Type B pancreatic cell (in vitro differentiated cells): Measurements from ENCODE around the gene EFCAB6. TPM values are rescaled to one million over a fixed set of nuclear protein-coding genes. Genes with fewer than 3 reads are reported as not detected.

Experiments
- DNase-seq: peaks from one replicate; pipeline ENCODE4 v3.0.0; 2021; ENCODE audit warnings: mixed read lengths; ENCODE audit not compliant: unreplicated experiment; ENCODE audit errors: extremely low spot score
- H3K27ac Mint-ChIP-seq: 2 replicates; pipeline ENCODE4 v1.8.0; 2021; ENCODE audit warnings: mild to moderate bottlenecking, mixed read lengths
- H3K27me3 Mint-ChIP-seq: 2 replicates; pipeline ENCODE4 v1.8.0; 2021; ENCODE audit warnings: mixed read lengths
- H3K36me3 Mint-ChIP-seq: 2 replicates; pipeline ENCODE4 v1.8.0; 2021; ENCODE audit warnings: mixed read lengths
- H3K4me1 Mint-ChIP-seq: one replicate; pipeline ENCODE4 v1.8.0; 2021; ENCODE audit warnings: mixed read lengths; ENCODE audit not compliant: unreplicated experiment
- H3K4me3 Mint-ChIP-seq: 2 replicates; pipeline ENCODE4 v1.8.0; 2021; ENCODE audit warnings: mild to moderate bottlenecking, mixed read lengths
- H3K9me3 Mint-ChIP-seq: 2 replicates; pipeline ENCODE4 v1.8.0; 2021; ENCODE audit warnings: mixed read lengths
- CTCF ChIP-seq: fragments of 200-600 bp; sonication (generic); conservative IDR thresholded peaks from 2 replicates; pipeline ENCODE4 v1.5.0; 2021; ENCODE audit warnings: antibody characterized with exemption, mild to moderate bottlenecking
- total RNA-seq: library from RNA; stranded (reverse); gene quantifications from 2 replicates; pipeline ENCODE4 v1.2.1, GENCODE V29; 2021; ENCODE audit warnings: low replicate concordance

The EFCAB6 gene
- total RNA-seq, 1 donor from 2014 or later, result 5.3 TPM

- no peak for TF ChIP-seq CTCF
- Mint-ChIP-seq H3K27ac (no peak overlapping the region), H3K4me3 (no peak overlapping the region), H3K9me3 (no peaks in the 10 kb centered on the region), H3K27me3 (no peaks in the 10 kb centered on the region), H3K36me3 (no peaks in the 10 kb centered on the region), H3K4me1 (no peaks in the 10 kb centered on the region)
- DNase-seq, result no peak
Measured at GRCh38 chr22:43526946-43527345, 285.2 kb downstream of the EFCAB6 start.

GRCh38 chr22:43526117-43526655, 285.9 kb downstream of the EFCAB6 start:
- H3K36me3 Mint-ChIP-seq, result no peaks in the 10 kb centered on the region

GRCh38 chr22:43521716-43522115, 290.4 kb downstream of the EFCAB6 start:
- no peak overlapping the region for H3K27ac Mint-ChIP-seq
- H3K4me3 Mint-ChIP-seq, result no peak overlapping the region
- no peaks in the 10 kb centered on the region for H3K4me1 Mint-ChIP-seq
- no peak for TF ChIP-seq CTCF
- DNase-seq, result no peak
- no peaks in the 10 kb centered on the region for H3K9me3 Mint-ChIP-seq
- no peaks in the 10 kb centered on the region for H3K36me3 Mint-ChIP-seq
- H3K27me3 Mint-ChIP-seq, result peaks cover 7% of the 10 kb centered on the region

More at GRCh38 chr22:43526117-43526655, 285.9 kb downstream of the EFCAB6 start:
- Mint-ChIP-seq H3K27ac (no peak overlapping the region), H3K9me3 (no peaks in the 10 kb centered on the region), H3K27me3 (no peaks in the 10 kb centered on the region), H3K4me3 (no peak overlapping the region), H3K4me1 (no peaks in the 10 kb centered on the region)
- no peak for TF ChIP-seq CTCF
- DNase-seq, result no peak

DNA sequence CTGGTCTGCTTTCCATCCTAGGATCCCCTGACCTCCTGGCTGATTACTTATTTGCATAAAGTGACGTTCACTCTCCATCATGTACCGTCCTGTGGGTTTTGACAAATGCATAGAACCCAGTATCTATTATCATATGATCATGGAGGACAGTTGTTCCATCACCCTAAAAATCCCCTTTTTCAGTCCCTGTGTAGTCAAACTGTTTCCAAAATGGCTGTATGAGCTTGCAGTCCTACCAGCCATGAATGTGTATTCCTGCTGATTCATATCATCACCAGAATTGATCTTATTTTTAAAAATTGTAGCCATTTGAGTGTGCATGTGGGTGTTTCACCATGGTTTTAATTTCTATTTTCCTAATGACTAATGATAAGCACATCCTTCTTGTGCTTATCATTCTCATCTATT, 291.5 kb downstream of the EFCAB6 start:
- DNase-seq, result no peak
- no peak overlapping the region for H3K4me3 Mint-ChIP-seq
- H3K27ac Mint-ChIP-seq, result no peak overlapping the region
- H3K27me3 Mint-ChIP-seq, result peaks cover 7% of the 10 kb centered on the region
- no peaks in the 10 kb centered on the region for H3K4me1 Mint-ChIP-seq
- no peaks in the 10 kb centered on the region for H3K36me3 Mint-ChIP-seq
- H3K9me3 Mint-ChIP-seq, result no peaks in the 10 kb centered on the region
- TF ChIP-seq CTCF, result no peak

GRCh38 chr22:43516996-43517635, 295.0 kb downstream of the EFCAB6 start:
- DNase-seq, result no peak
- Mint-ChIP-seq H3K27me3 (peaks cover 7% of the 10 kb centered on the region), H3K27ac (no peak overlapping the region), H3K36me3 (no peaks in the 10 kb centered on the region), H3K9me3 (no peaks in the 10 kb centered on the region), H3K4me1 (no peaks in the 10 kb centered on the region), H3K4me3 (no peak overlapping the region)
- TF ChIP-seq CTCF, result no peak
